Peyer's patch (tissue), 4 donors: ENCODE results near the gene SPPL3.

Experiments used
- CTCF ChIP-seq, 6 experiments: fragments of 450-650 bp in 4 of 6; fragments of 200-600 bp in 2 of 6; sonication (generic) in 1 of 6; IDR thresholded peaks; one replicate each; pipeline ENCODE4 v1.5.1; 2017 to 2019; ENCODE audit warnings: antibody characterized with exemption in 6 of 6, mild to moderate bottlenecking in 3 of 6, moderate library complexity in 1 of 6
- POLR2A ChIP-seq, 2 donors: fragments of 450-650 bp; IDR thresholded peaks; one replicate each; pipeline ENCODE4 v1.5.1; 2017; ENCODE audit warnings: antibody characterized with exemption in 2 of 2, mild to moderate bottlenecking in 2 of 2, moderate library complexity in 2 of 2

GRCh38 chr12:120909633-120910298, 5.6 kb upstream of the SPPL3 start:
- no peak for TF ChIP-seq CTCF (IDR thresholded peaks at IDR 0.05)
- no peak for TF ChIP-seq POLR2A (IDR thresholded peaks at IDR 0.05)
